Activated CD8-positive, alpha-beta memory T cell treated with anti-CD3 and anti-CD28 coated beads for 48 hours (primary cell): Measurements from ENCODE around the gene CP.
"Not testable (repeated sequence)": the region's sequence is repeated elsewhere in the genome, so short reads cannot be mapped to it uniquely, and the experiment has no call there.

Experiments
- DNase-seq, 3 experiments: peaks; one replicate each; pipeline ENCODE4 v3.0.0-alpha.2; 2020; ENCODE audit warnings: low read depth in 2 of 3, low spot score in 2 of 3

CP gene

GRCh38 chr3:149221783-149222517 is at the start of gene CP:
TSS of gene CP (minus strand) at chr3:149221829. CDS start at chr3:149221792, 37 bp downstream.
- no peak for DNase-seq

GRCh38 chr3:149270180-149270579 is 48.6 kb upstream of the CP start:
- no peak for DNase-seq

GRCh38 chr3:149269687-149270086 is 48.1 kb upstream of the CP start:
- no peak for DNase-seq

GRCh38 chr3:149267565-149267964 is 45.9 kb upstream of the CP start:
- no peak for DNase-seq

- DNase-seq = no peak
These were observed 45.1 kb upstream of the CP start for GRCh38 chr3:149266736-149267135.

- no peak for DNase-seq
These were observed 42.2 kb upstream of the CP start for GRCh38 chr3:149263856-149264255.

- DNase-seq = no peak
These were observed 37.1 kb upstream of the CP start for GRCh38 chr3:149258714-149259113.

- DNase-seq = no peak
These were observed 36.7 kb upstream of the CP start for GRCh38 chr3:149258298-149258697.

GRCh38 chr3:149252272-149252671 is 30.6 kb upstream of the CP start:
- DNase-seq = no peak

GRCh38 chr3:149251186-149251585 is 29.6 kb upstream of the CP start:
- no peak for DNase-seq

- DNase-seq = no peak
These were observed 26.5 kb upstream of the CP start for GRCh38 chr3:149247929-149248691.

GRCh38 chr3:149247008-149247710 is 25.5 kb upstream of the CP start:
- DNase-seq = no peak

- DNase-seq = no peak
These were observed 24.3 kb upstream of the CP start for GRCh38 chr3:149245738-149246451.

- DNase-seq = no peak
These were observed 21.9 kb upstream of the CP start for GRCh38 chr3:149243540-149243939.

GRCh38 chr3:149239357-149239936 is 17.8 kb upstream of the CP start:
- no peak for DNase-seq

- not testable (repeated sequence) for DNase-seq
These were observed 16.6 kb upstream of the CP start for GRCh38 chr3:149238268-149238667.

- no peak for DNase-seq
These were observed 14.2 kb upstream of the CP start for GRCh38 chr3:149235599-149236424.

GRCh38 chr3:149234671-149235245 is 13.1 kb upstream of the CP start:
- no peak for DNase-seq

GRCh38 chr3:149233323-149233722 is 11.7 kb upstream of the CP start:
- DNase-seq = no peak

GRCh38 chr3:149231871-149232270 is 10.2 kb upstream of the CP start:
- no peak for DNase-seq
